Hematopoietic multipotent progenitor cell (in vitro differentiated cells): ENCODE measurements around the gene SCD. TPM values are rescaled to one million over a fixed set of nuclear protein-coding genes. Genes with fewer than 3 reads are reported as not detected.
"Not testable (repeated sequence)": the region's sequence is repeated elsewhere in the genome, so short reads cannot be mapped to it uniquely, and the experiment has no call there.

Experiments
- DNase-seq, 3 donors: peaks; one replicate each; pipeline ENCODE4 v3.0.0-alpha.2; 2011 to 2015; ENCODE audit warnings: low read depth in 2 of 3, low spot score in 2 of 3
- total RNA-seq: library from RNA; depleted of rRNA; stranded (reverse); fragments of >200 nt; gene quantifications from one replicate; pipeline ENCODE4 v1.2.3, GENCODE V29; 2012

The SCD gene
- total RNA-seq, 1 donor: 21.3 TPM

GRCh38 chr10:100359529-100360150, 12.6 kb downstream of the SCD start:
- DNase-seq: no peak

- no peak for DNase-seq
Observed at GRCh38 chr10:100360234-100360633, 13.2 kb downstream of the SCD start.

- DNase-seq: no peak
Observed at GRCh38 chr10:100362570-100363496, 15.8 kb downstream of the SCD start.

- DNase-seq: no peak
Observed at GRCh38 chr10:100364175-100364574, 17.1 kb downstream of the SCD start.

GRCh38 chr10:100364735-100365391, 17.8 kb downstream of the SCD start:
- DNase-seq: peak in 2 of 3 donors; percentile 49 to 74

GRCh38 chr10:100368721-100369120, 21.7 kb downstream of the SCD start:
- no peak for DNase-seq

GRCh38 chr10:100370714-100371481, 23.9 kb downstream of the SCD start:
- peak in 2 of 3 donors; percentile 78 to 93 for DNase-seq

GRCh38 chr10:100371482-100372027, 24.5 kb downstream of the SCD start:
- no peak for DNase-seq

GRCh38 chr10:100372415-100373297, 25.6 kb downstream of the SCD start:
- no peak for DNase-seq

GRCh38 chr10:100373298-100374199, 26.5 kb downstream of the SCD start:
- peak; percentile 44 to 93 (median 93) for DNase-seq

DNA sequence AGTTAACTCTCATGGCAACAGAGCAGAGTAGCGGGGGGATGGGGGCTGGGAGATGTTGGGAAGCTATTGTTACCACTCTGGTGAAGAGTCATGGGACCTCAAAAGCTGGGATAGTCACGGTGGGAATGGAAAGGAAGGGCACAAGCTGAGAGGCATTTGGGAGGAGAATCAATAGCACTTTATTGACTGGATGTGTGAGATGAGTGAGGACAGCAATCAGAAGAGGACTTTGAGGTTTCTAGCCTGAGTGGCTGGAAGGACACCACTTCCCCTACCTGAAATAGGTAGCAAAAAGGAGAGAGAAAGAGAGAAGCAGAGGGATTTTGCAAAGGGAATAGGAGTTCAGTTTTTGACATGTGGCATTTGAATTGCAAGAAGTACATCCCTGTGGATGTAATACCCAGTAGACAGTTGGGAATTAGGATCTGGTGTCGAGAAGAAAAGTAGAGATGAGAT, 27.2 kb downstream of the SCD start:
- no peak for DNase-seq

DNA sequence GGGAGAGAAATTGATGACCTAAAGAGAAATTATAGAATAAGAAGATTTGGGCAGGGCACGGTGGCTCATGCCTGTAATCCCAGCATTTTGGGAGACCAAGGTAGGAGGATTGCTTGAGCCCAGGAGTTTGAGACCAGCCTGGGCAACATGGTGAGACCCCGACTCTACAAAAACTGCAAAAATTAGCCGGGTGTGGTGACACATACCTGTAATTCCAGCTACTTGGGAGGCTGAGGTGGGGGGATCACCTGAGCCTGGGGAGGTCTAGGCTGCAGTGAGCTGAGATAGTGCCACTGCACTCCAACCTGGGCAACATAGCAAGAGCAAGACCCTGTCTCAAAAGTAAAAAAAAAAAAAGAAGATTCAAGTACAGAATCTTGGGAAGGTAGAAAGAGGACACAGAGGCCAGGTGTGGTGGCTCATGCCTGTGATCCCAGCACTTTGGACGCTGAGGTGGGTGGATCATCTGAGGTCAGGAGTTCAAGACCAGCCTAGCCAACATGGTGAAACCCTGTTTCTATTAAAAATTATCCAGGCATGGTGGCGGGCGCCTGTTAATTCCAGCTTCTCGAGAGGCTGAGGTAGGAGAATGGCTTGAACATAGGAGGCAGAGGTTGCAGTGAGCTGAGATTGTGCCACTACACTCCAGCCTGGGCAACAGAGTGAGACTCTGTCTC, 27.8 kb downstream of the SCD start:
- not testable (repeated sequence) for DNase-seq

DNA sequence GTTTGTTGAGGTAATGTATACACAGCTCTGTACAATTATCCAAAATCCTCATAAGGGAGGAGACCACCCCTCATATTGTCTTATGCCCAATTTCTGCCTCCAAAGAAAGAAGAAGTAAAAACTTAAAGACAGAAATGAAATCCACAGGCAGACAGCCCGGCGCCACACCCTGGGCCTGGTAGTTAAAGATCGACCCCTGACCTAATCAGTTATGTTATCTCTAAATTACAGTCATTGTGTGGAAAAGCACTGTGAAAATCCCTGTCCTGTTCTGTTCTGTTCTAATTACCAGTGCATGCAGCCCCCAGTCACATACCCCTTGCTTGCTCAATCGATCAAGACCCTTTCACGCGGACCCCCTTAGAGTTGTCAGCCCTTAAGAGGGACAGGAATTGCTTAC, 29.6 kb downstream of the SCD start:
- not testable (repeated sequence) for DNase-seq

- DNase-seq: no peak
Observed at GRCh38 chr10:100377830-100378229, 30.8 kb downstream of the SCD start.

- no peak for DNase-seq
Observed at GRCh38 chr10:100380400-100380799, 33.4 kb downstream of the SCD start.

DNA sequence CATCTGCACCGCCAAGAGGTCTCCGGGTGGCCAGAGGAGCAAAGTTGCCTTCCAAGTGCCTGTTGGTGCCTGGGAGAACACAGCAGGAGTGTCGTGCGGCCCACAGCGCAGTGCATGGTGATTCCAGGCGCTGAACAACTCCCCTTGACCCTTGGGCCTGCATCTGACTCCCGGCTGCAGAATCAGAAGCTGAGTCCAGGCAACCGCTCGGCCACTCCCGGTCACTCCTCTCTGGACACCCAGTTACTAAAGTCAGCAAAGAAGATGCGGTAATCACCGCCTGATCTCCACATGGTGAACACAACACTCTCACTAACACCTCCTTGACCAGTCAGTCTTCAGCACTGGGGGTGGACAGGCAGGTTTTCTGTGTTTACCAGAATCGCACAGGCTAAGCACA, 35.5 kb downstream of the SCD start:
- no peak for DNase-seq

GRCh38 chr10:100383251-100383650, 36.2 kb downstream of the SCD start:
- no peak for DNase-seq
